ENCODE results near the gene MTSS2. TPM values are rescaled to one million over a fixed set of nuclear protein-coding genes. Genes with fewer than 3 reads are reported as not detected.

MTSS2 gene
- total RNA-seq, 4 donors from 2014 or later = 19.3 to 70.1 (median 32.4) TPM

DNA sequence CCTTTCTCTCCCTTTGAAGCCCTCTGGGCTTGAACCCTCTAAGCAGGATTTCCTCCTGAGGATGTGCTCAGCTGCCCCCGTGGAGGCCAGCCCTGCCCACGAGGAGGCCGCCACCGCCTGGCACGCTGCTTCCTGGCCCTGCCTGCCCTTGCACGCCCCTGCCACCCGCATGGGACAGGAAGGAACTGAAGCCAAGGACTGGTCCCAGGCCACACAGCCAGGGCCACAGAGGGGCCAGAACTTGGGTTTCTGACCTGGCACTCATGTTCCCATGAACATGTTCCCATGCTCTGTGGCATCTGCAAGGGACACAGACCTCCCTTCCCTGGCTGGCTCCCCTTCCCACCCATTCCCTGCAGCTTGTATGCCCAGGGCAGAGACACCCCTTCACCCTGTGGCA is 24.1 kb upstream of the MTSS2 start:
- TF ChIP-seq CTCF (IDR thresholded peaks at IDR 0.05) = no peak
- ATAC-seq (ENCODE audit: low FRiP score) = no peak
- no peak for DNase-seq (ENCODE audit: low spot score)

DNA sequence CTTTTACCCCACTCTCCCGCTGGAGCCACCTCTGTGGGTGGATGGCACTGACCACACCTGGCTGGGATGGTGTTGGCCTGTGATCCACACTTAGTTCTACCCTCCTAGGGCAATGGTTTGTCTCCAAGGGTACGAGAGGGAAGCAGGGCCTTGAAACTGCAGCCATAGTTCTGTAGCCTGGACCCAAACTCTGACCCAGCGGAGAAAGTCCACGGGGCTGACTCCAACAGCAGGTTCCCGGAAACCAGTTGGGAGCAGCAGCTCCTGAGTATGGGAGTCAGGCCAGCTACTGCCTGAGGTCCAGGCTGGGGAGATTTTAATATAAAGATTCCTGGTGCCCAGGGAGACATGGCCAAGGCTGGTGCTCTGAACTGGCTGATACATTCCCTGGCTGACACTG is 23.6 kb upstream of the MTSS2 start:
- DNase-seq (ENCODE audit: low spot score) (no peak), ATAC-seq (ENCODE audit: low FRiP score) (no peak)
- no peak for TF ChIP-seq CTCF (IDR thresholded peaks at IDR 0.05)

DNA sequence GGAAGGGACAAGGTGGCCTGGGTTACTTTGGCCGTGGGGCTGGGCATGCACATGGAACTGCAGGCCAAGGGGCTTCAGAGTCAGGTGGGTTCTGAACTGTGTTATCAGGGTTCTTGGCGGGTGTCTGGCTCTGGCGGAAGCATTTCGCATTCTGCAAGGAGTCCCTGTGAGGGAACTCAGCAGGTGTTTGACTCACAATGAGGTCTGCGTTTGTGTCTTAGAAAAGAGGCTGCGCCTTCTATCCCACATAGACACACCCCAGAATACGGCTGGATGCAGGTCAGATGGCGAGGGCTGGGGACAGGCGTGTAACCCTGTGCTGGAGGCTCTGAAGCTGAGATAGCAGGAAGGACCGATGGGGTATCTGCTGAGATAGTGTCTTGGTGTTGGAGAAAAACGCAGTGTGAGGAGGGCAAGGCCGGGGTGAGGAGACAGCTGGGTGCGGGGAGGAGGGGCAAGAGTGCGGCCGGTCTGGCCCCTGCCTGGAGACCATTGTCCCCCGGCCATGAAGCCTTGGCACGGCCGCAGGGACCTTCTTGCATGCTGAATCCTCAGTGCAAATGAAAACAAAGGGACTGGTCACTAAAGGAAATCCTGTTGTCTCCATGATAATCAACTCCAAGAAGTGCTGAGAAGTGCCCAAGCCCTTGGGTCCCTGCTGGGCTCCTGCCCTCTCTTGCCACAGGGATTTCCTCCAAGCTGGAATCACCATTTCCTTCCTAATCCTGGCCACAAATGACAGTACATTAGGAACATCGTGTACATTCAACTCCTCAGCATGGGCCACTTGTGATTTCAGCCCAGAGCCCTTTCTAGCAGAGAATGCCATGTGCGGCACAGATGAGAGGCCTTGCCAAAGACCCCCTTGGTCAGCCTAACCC is 22.8 kb upstream of the MTSS2 start:
- DNase-seq (ENCODE audit: low spot score) = no peak
- no peak for TF ChIP-seq CTCF (IDR thresholded peaks at IDR 0.05)
- no peak for ATAC-seq (ENCODE audit: low FRiP score)

GRCh38 chr16:70706948-70707465 is 21.2 kb upstream of the MTSS2 start:
- ATAC-seq (ENCODE audit: low FRiP score) (peak; percentile 75), DNase-seq (ENCODE audit: low spot score) (no peak)
- TF ChIP-seq CTCF (IDR thresholded peaks at IDR 0.05) = no peak

DNA sequence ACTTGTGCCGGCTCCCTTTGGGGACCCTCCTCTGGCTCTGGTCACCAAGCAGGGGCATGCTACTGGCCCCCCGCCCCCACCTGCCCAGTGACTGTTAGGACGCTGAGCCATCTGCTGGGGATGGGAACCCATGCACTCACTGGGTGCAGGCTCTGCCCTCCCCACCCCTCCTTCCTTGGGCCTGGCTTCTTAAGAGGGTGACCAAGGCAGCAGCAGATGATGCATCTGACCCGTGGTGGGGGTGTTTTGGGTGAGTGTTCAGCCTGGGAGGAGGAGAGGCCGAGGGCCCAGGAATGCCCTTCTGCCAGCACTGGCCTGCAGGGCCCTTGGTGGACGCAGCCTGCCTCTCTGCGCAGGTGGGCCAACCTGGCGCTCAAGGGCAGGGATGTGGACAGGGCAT is 19.2 kb upstream of the MTSS2 start:
- DNase-seq (ENCODE audit: low spot score) (no peak), ATAC-seq (ENCODE audit: low FRiP score) (no peak)
- no peak for TF ChIP-seq CTCF (IDR thresholded peaks at IDR 0.05)

GRCh38 chr16:70704586-70704985 is 18.7 kb upstream of the MTSS2 start:
- TF ChIP-seq CTCF (IDR thresholded peaks at IDR 0.05) = no peak
- no peak for ATAC-seq (ENCODE audit: low FRiP score)
- DNase-seq (ENCODE audit: low spot score) = no peak

All from omental fat pad (tissue), 4 donors.